Measurements from ENCODE around the gene RASA3.

GRCh38 chr13:114067886-114068651 lies 64.4 kb downstream of the RASA3 start:
- TF ChIP-seq POLR2AphosphoS5 (IDR thresholded peaks at IDR 0.05) (no peak), CTCF (IDR thresholded peaks at IDR 0.05) (no peak)
